ENCODE measurements around the gene MARCHF6.
A peak's percentile ranks its signal among the peaks of the same experiment; 100 is the strongest.

The MARCHF6 gene

GRCh38 chr5:10351919-10352318 lies 1.6 kb upstream of the MARCHF6 start:
- Histone ChIP-seq H3K4me1 (ENCODE audit: control insufficient read depth, insufficient read depth, low read depth, low read length) (peaks cover 5% of the 10 kb centered on the region), H3K9ac (ENCODE audit: low read length) (peak overlapping the region; percentile 93), H3K27ac (ENCODE audit: low read length, poor library complexity, severe bottlenecking) (no peak overlapping the region), H3K9me3 (ENCODE audit: control insufficient read depth, low read length) (no peaks in the 10 kb centered on the region), H3K79me1 (replicated peaks; ENCODE audit: low read length, poor library complexity, severe bottlenecking) (peaks cover 3% of the 10 kb centered on the region), H2AK5ac (ENCODE audit: low read length, severe bottlenecking) (peak overlapping the region; percentile 47), H4K8ac (ENCODE audit: low read length) (no peak overlapping the region), H2BK15ac (ENCODE audit: low read depth, poor library complexity, severe bottlenecking) (no peak overlapping the region), H3K14ac (ENCODE audit: low read length in 2 of 2) (no peak overlapping the region), H3K18ac (ENCODE audit: low read depth in 1 of 2, low read length in 2 of 2) (no peak overlapping the region), H4K91ac (ENCODE audit: low read length) (no peak overlapping the region), H3K36me3 (ENCODE audit: control insufficient read depth in 1 of 2, insufficient read depth in 2 of 2, low read depth in 1 of 2, low read length in 2 of 2) (no peaks in the 10 kb centered on the region), H3K4ac (ENCODE audit: low read depth in 1 of 2, low read length in 2 of 2) (no peak overlapping the region), H3K27me3 (ENCODE audit: control insufficient read depth in 1 of 2, insufficient read depth in 1 of 2, low read length in 2 of 2) (no peaks in the 10 kb centered on the region), H2BK120ac (ENCODE audit: low read depth, low read length) (no peak overlapping the region), H2BK5ac (ENCODE audit: low read depth, low read length, poor library complexity, severe bottlenecking) (no peak overlapping the region), H2AFZ (ENCODE audit: low read depth, low read length) (no peak overlapping the region), H3K4me3 (ENCODE audit: insufficient read depth in 1 of 2, low read depth in 1 of 2, low read length in 2 of 2) (no peak overlapping the region), H2BK12ac (ENCODE audit: low read length in 2 of 2) (peak overlapping the region in 1 of 2 experiments; percentile 12), H3K23ac (ENCODE audit: low read length in 2 of 2) (peak overlapping the region in 1 of 2 experiments; percentile 23), H3K4me2 (ENCODE audit: low read length, poor library complexity, severe bottlenecking) (no peak overlapping the region)
- no peak for DNase-seq
- WGBS: 89% methylated on average over 8 of the region's 8 CpGs

GRCh38 chr5:10352430-10353240 lies 860 bp upstream of the MARCHF6 start:
- H3K9me3 ChIP-seq (ENCODE audit: control insufficient read depth, low read length): no peaks in the 10 kb centered on the region
- H3K4me2 ChIP-seq (ENCODE audit: low read length, poor library complexity, severe bottlenecking): peak overlapping the region; percentile 89
- H3K23ac ChIP-seq (ENCODE audit: low read length in 2 of 2): no peak overlapping the region
- peak overlapping the region; percentile 96 for H4K8ac ChIP-seq (ENCODE audit: low read length)
- H3K9ac ChIP-seq (ENCODE audit: low read length): peak overlapping the region; percentile 93
- no peak overlapping the region for H2BK15ac ChIP-seq (ENCODE audit: low read depth, poor library complexity, severe bottlenecking)
- no peak overlapping the region for H2BK12ac ChIP-seq (ENCODE audit: low read length in 2 of 2)
- H3K4me1 ChIP-seq (ENCODE audit: control insufficient read depth, insufficient read depth, low read depth, low read length): peaks cover 5% of the 10 kb centered on the region
- no peak overlapping the region for H2BK120ac ChIP-seq (ENCODE audit: low read depth, low read length)
- peak overlapping the region; percentile 79 for H2AFZ ChIP-seq (ENCODE audit: low read depth, low read length)
- H3K18ac ChIP-seq (ENCODE audit: low read depth in 1 of 2, low read length in 2 of 2): peak overlapping the region; percentile 82 to 96
- H3K4me3 ChIP-seq (ENCODE audit: insufficient read depth in 1 of 2, low read depth in 1 of 2, low read length in 2 of 2): peak overlapping the region; percentile 88 to 98
- no peaks in the 10 kb centered on the region for H3K27me3 ChIP-seq (ENCODE audit: control insufficient read depth in 1 of 2, insufficient read depth in 1 of 2, low read length in 2 of 2)
- no peak overlapping the region for H4K91ac ChIP-seq (ENCODE audit: low read length)
- H3K79me1 ChIP-seq (replicated peaks; ENCODE audit: low read length, poor library complexity, severe bottlenecking): peaks cover 3% of the 10 kb centered on the region
- peak; percentile 67 for DNase-seq
- no peaks in the 10 kb centered on the region for H3K36me3 ChIP-seq (ENCODE audit: control insufficient read depth in 1 of 2, insufficient read depth in 2 of 2, low read depth in 1 of 2, low read length in 2 of 2)
- WGBS: 18% methylated on average over 12 of the region's 19 CpGs
- H2AK5ac ChIP-seq (ENCODE audit: low read length, severe bottlenecking): peak overlapping the region; percentile 9
- H3K4ac ChIP-seq (ENCODE audit: low read depth in 1 of 2, low read length in 2 of 2): peak overlapping the region; percentile 69 to 75
- peak overlapping the region; percentile 87 for H3K27ac ChIP-seq (ENCODE audit: low read length, poor library complexity, severe bottlenecking)
- H2BK5ac ChIP-seq (ENCODE audit: low read depth, low read length, poor library complexity, severe bottlenecking): peak overlapping the region; percentile 90
- peak overlapping the region in 1 of 2 experiments; percentile 90 for H3K14ac ChIP-seq (ENCODE audit: low read length in 2 of 2)

GRCh38 chr5:10354048-10354872 lies 765 bp downstream of the MARCHF6 start:
- Histone ChIP-seq H3K36me3 (ENCODE audit: control insufficient read depth in 1 of 2, insufficient read depth in 2 of 2, low read depth in 1 of 2, low read length in 2 of 2) (no peaks in the 10 kb centered on the region), H3K27me3 (ENCODE audit: control insufficient read depth in 1 of 2, insufficient read depth in 1 of 2, low read length in 2 of 2) (no peaks in the 10 kb centered on the region), H4K91ac (ENCODE audit: low read length) (peak overlapping the region; percentile 98), H2BK12ac (ENCODE audit: low read length in 2 of 2) (no peak overlapping the region), H2BK15ac (ENCODE audit: low read depth, poor library complexity, severe bottlenecking) (peak overlapping the region; percentile 99), H3K4me2 (ENCODE audit: low read length, poor library complexity, severe bottlenecking) (peak overlapping the region; percentile 53), H3K4me1 (ENCODE audit: control insufficient read depth, insufficient read depth, low read depth, low read length) (peaks cover 7% of the 10 kb centered on the region), H3K9me3 (ENCODE audit: control insufficient read depth, low read length) (no peaks in the 10 kb centered on the region), H2BK5ac (ENCODE audit: low read depth, low read length, poor library complexity, severe bottlenecking) (peak overlapping the region; percentile 100), H2AK5ac (ENCODE audit: low read length, severe bottlenecking) (no peak overlapping the region), H3K27ac (ENCODE audit: low read length, poor library complexity, severe bottlenecking) (peak overlapping the region; percentile 27), H3K14ac (ENCODE audit: low read length in 2 of 2) (peak overlapping the region in 1 of 2 experiments; percentile 99), H2AFZ (ENCODE audit: low read depth, low read length) (peak overlapping the region; percentile 69), H3K18ac (ENCODE audit: low read depth in 1 of 2, low read length in 2 of 2) (peak overlapping the region; percentile 98 to 99), H2BK120ac (ENCODE audit: low read depth, low read length) (peak overlapping the region; percentile 87), H3K9ac (ENCODE audit: low read length) (peak overlapping the region; percentile 93), H3K79me1 (replicated peaks; ENCODE audit: low read length, poor library complexity, severe bottlenecking) (peaks cover 3% of the 10 kb centered on the region), H3K4ac (ENCODE audit: low read depth in 1 of 2, low read length in 2 of 2) (peak overlapping the region in 1 of 2 experiments; percentile 98), H3K4me3 (ENCODE audit: insufficient read depth in 1 of 2, low read depth in 1 of 2, low read length in 2 of 2) (peak overlapping the region; percentile 88 to 98), H4K8ac (ENCODE audit: low read length) (peak overlapping the region; percentile 98), H3K23ac (ENCODE audit: low read length in 2 of 2) (peak overlapping the region in 1 of 2 experiments; percentile 84)
- peak; percentile 81 for DNase-seq
- WGBS: 2% methylated on average over 33 of the region's 54 CpGs
